NCI-H1436 (cell line): ENCODE data around the gene NUP210.
"Not testable (repeated sequence)": the region's sequence is repeated elsewhere in the genome, so short reads cannot be mapped to it uniquely, and the experiment has no call there.

Experiments
- DNase-seq: peaks from one replicate; lab custom pipeline; 2025; lab: John Stamatoyannopoulos, UW

The NUP210 gene

DNA sequence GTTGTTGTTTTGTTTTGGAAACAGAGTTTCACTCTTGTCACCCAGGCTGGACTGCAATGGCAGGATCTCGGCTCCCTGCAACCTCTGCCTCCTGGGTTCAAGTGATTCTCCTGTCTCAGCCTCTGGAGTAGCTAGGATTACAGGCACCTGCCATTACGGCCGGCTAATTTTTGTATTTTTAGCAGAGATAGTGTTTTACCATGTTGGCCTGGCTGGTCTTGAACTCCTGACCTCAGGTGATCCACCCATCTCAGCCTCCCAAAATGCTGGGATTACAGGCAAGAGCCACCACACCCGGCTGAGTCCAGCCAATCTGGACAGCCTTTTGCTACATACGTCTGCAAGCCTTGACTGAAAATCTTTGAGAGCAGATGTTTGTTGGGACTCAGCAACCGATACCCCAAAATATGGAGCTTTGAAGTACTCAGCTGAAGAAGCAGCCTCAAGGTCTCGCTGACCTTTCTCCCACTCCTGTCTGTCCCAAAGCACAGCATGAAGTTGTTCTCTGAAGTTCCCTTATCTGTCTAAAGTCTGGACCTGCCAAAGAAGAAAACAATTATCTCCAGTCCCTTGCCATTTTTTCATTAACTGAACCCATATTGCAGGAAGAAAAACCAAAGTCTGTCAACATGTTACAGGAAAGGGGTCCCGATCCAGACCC, 9.6 kb upstream of the NUP210 start:
- no peak for DNase-seq

DNA sequence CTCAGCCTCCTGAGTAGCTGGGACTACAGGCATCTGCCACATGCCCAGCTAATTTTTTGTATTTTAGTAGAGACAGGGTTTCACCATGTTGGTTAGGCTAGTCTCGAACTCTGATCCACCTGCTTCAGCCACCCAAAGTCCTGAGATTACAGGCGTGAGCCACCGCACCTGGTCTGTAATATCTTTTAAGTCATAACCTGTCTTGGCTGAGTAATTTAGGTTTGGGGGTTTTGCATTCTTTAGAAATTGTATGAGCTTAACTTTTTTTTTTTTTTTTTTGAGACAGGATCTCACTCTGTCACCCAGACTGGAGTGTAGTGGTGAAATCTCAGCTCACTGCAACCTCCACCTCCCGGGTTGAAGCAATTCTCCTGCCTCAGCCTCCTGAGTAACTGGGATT, 8.6 kb upstream of the NUP210 start:
- not testable (repeated sequence) for DNase-seq

DNA sequence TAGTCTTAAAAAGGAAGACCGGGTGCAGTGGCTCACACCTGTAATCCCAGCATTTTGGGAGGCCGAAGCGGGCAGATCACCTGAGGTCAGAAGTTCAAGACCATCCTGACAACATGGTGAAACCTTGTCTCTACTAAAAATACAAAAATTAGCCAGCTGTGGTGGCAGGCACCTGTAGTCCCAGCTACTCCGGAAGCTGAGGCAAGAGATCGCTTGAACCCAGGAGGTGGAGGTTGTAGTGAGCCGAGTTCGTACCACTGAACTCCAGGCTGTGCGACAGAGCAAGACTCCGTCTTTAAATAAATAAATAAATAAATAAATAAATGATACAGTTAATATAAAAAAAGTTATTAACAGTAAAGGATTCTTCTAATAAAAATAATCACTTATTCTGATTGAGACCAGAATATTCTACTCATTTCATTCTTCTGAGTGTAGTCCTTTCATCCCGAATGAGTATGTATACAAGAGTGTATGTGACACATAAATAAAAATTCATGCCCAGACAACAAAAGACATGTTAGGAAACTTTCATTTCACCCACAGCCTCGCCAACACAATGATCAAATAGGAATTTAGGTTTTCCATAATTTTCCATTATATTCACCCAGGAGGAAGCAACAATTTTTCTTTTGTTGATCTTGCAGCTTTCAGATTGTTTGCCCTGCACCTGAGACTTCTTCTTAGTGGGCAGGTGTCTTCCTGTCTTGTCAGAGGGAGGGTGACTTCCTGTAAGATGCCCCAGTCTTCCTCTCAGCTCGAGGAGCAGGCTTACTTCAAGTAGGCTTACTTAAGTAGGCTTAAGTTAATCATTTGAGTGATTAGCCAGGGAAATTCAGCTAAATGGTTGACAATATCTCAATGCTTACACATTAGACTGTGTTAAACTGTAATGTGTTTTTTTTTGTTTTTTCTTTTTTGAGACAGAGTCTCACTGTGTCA, 7.8 kb upstream of the NUP210 start:
- no peak for DNase-seq

GRCh38 chr3:13426591-13426990, 6.5 kb upstream of the NUP210 start:
- no peak for DNase-seq

DNA sequence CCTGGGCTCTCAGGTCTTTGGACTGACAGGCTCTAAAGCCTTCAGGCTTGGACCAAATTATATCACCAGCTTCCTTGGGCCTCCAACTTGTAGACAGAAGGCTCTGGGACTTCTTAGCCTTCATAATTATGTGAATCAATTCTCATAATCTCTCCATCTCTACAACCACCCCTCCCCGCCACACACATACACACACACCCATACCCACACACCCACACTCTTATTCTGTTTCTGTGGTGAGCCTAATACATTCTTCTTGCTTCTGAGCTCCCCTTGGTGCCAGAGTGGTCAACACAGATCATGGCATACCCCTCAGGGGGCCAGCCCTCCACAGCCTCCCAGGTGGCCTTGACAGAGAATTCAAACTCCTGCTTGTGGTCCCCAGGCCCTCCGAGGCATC, 5.6 kb upstream of the NUP210 start:
- no peak for DNase-seq

DNA sequence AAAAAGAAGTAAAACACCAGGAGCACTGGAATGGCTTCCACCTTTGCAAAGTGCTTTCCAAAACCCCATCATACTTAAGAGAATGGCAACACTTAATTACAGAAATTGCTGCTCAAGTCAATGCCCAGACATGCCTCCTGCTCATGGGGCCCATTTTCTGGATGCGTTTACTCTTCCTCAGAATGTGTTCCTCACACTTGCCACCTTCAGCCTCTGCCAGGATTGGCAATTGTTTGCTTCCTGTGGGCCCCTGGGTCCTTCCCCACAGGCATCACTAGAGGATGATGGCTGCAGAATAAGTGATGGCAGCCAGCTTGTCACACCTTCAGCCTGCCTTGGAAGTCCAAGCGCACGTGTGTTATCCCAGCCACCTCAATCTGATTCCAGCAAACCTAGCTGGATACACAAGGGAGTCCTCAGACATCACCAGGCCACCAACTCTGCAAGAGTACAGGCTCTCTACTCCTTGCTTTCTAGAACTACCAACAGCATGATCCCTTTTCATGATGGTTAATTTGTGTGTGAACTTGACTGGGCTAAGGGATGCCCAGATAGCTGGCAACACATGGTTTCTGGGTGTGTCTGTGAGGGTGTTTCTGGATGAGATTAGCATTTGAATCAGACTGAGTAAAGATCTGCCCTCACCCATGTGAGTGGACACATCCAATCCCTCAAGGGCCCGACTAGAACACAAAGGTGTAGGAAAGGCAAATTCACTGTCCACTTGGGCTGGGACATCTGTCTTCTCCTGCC, 4.9 kb upstream of the NUP210 start:
- no peak for DNase-seq

- no peak for DNase-seq
These were observed 4.2 kb upstream of the NUP210 start for GRCh38 chr3:13424141-13424844.

DNA sequence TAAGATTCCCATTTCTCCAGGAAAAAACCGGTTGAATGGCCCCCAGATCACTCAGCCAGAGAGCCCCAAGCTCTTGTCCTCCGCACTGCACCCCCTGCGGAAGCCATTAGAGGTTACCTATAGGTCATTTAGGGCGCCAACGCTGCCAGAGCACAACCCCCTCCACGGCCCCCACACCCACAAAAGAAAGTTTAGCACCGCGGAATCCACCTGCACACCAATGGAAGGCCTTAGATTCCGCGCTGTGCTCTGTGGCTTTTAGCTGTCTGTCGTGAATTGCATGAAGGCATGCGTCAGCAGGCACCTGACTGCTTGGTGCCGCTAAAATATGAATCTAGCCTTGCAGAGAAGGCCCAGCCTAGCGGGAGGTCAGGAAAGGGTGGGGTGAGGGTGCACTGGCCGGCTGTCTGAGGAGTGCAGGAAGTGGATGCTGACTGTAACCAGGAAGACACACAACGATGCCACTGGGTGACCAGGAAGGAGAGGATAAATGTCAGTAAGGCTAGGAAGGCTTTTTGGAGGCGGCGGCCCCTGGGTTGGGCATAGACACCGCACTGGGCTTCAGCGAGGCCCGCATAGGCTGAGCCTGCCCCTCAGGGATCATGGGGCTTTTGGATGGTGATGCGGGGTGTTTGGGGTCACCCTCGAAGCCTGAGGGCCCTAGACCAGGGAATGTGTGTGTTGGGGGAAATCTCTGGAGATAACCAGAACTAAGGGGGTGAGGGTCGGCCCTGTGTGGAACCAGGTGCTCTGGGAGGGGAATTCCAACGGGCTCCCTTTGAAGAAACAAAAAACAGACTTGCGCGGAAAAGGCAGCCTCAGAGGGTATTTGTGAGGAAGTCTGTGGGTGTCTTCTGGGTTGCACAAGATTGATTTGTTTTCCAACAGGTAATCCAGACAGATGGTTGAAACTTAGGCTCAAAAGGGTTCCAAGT, 976 bp upstream of the NUP210 start:
- no peak for DNase-seq

GRCh38 chr3:13419505-13420044, 547 bp downstream of the NUP210 start:
- DNase-seq, result no peak

GRCh38 chr3:13417166-13417947, 2.8 kb downstream of the NUP210 start:
- DNase-seq, result no peak

DNA sequence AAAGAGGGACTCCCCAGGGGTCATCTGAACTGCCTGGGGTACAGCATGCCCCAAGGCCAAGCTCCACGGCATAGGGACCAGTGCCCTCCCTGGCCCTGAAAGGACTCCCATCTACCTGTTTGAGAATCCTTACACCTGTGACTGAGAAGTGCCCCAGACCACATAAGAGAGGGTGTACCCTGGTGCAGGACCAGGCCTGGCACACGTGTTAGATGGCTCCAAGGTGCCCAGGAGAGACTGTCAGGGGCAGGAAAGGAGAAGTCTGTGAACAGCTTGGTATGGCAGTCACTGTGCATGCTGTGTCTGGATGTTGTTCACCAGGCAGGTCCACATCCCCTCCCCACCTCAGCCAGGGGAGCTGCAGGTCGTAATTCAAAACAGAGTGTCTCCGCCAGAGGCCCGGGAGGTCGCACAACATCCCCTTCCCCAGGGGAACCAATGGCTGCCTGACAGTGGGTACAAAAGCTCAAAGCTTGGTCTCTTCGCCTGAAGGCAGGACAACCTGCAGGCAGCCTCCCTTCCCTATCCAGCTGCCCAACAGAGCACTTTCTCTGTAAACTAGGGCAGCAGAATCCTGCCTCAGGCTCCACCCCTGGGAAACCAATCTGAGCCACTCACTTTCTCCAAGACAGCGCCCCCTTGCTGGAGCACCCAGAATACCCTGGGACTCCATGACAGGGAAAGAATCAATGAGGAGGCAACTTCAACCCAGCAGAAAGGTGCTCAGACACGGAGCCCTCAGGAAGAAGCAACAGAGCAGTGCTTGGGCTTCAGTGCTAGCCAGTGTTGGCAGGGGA, 3.9 kb downstream of the NUP210 start:
- no peak for DNase-seq

DNA sequence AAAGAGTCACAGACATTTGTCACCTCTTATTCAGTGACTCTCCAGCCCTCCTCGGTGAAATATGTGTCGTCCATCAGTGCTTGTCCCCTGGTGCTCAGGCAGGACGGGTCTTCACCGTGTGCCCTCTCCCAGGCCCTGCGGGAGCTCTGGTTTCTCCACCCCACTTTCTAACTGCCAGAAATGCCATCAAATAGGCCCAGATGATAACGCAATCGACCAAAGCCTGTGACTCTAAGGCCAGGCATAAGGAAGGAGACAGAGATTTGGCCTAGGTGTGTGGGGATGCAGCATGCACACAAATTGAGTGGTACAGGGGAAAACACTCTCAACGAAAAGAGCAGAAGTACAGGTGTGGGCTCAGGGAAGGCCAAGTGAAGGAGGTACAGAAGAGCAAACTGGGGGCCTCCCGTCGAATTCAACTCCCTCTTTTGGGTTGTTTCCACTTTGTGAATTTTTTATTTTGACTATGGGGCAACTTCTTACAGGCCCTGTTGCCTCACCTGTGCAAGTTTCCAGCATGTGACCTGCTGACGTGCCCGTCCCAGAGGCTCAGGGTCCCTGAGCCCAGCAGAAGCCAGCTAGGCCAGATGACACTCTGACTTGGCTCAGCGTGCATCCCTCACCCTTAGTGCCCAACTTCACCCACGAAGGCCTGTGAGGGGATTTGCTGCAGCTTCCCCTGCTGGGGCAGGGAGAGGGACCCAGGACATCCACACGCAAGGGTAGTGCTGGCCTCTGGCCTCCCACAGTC, 4.7 kb downstream of the NUP210 start:
- DNase-seq, result no peak

GRCh38 chr3:13414040-13414729, 5.9 kb downstream of the NUP210 start:
- DNase-seq, result no peak

DNA sequence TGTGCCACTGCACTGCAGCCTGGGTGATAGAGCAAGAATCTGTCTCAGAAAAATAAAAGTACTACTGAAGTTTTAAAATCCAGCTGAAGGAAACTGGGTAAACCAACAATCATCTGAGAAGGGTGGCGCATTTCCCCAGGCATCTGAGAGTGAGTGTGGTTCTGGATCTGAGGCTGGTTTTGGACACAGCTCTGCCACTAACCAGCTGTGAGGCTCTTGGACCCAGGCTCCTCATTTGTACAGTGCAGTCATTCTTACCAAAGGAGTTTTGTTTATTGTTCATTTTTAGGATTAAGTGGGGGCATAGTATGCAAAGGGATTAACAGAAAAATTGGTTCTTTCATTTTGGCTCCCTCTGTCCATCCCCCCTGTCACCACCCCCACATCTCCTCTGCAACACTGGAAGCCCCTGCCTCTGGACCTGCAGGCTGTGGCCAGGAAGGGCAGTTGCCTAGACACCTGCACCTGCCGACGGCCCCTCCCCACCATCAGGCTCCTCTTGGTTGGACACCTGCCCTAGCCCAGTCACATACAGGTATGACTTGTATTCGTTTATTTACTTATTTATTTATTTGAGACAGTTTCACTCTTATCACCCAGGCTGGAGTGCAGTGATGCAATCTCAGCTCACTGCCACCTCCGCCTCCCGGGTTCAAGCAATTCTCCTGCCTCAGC, 8.8 kb downstream of the NUP210 start:
- DNase-seq, result no peak

DNA sequence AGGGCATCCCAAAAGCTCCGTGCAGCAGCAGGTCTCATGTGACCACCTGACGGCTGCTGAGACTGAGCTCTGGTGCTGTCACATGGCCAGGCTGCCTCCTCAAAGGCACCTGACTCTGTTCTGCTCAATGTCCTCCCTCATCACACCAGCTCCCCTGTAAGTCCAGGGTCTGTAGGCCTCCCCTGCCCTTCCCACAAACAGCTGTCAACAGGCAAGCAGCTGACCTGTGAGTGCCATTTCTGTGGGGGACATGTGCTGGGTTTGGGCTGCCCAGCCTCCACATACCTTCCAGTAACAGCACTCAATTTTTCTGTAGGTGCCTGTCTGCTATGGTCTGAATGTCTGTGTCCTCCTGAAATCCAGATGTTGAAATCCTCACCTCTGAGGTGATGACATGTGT, 11.2 kb downstream of the NUP210 start:
- DNase-seq, result no peak

DNA sequence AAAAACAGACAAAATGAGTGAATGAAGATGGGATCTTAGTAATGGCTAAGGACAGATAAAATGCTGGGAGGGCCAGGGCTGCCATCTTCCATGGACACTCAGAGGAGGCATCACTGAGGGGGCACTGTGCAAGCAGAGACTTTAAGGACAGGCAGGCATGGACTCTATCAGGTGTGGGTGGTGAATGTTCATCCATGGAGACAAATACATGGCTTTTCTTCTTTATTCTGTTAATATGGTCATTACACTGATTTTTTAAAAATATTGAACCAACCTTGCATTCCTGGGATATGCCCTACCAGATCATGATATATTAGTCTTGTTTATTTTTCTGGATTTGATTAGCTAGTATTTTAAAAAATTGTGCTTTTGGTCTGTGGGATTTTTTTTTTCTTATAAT, 12.2 kb downstream of the NUP210 start:
- DNase-seq, result no peak

- DNase-seq, result no peak
These were observed 12.6 kb downstream of the NUP210 start for GRCh38 chr3:13407475-13407874.
